Liver (tissue), 9 donors: ENCODE measurements around the gene RIC8B. TPM values are rescaled to one million over a fixed set of nuclear protein-coding genes. Genes with fewer than 3 reads are reported as not detected.

Experiments used
- DNase-seq: peaks from one replicate; pipeline ENCODE4 v3.0.0-alpha.2; 2017; ENCODE audit warnings: low spot score
- H3K27ac ChIP-seq, 2 donors: one replicate each; pipeline ENCODE4 v1.7.0; 2013; ENCODE audit warnings: inconsistent platforms in 2 of 2, low read length in 2 of 2, control low read depth in 1 of 2, low read depth in 1 of 2, mild to moderate bottlenecking in 1 of 2
- H3K27me3 ChIP-seq, 4 donors: one replicate each; pipeline versions ENCODE4 v1.6.1 to v1.7.0; 2013; ENCODE audit warnings: low read length in 3 of 4, inconsistent platforms in 1 of 4, mild to moderate bottlenecking in 1 of 4, moderate library complexity in 1 of 4; ENCODE audit not compliant: control insufficient read depth in 4 of 4, insufficient read depth in 4 of 4
- H3K36me3 ChIP-seq, 4 donors: one replicate each; pipeline versions ENCODE4 v1.6.1 to v1.7.0; 2013; ENCODE audit warnings: low read length in 3 of 4, mild to moderate bottlenecking in 3 of 4, low read depth in 1 of 4, moderate library complexity in 1 of 4; ENCODE audit not compliant: control insufficient read depth in 4 of 4, insufficient read depth in 3 of 4
- H3K4me1 ChIP-seq, 4 donors: one replicate each; pipeline versions ENCODE4 v1.6.1 to v1.7.0; 2013; ENCODE audit warnings: low read length in 3 of 4, mild to moderate bottlenecking in 3 of 4, moderate library complexity in 1 of 4; ENCODE audit not compliant: control insufficient read depth in 4 of 4, insufficient read depth in 4 of 4
- H3K4me3 ChIP-seq, 3 donors: one replicate each; pipeline versions ENCODE4 v1.6.1 to v1.7.0; 2013; ENCODE audit warnings: low read length in 3 of 3, control low read depth in 1 of 3, low read depth in 1 of 3, mild to moderate bottlenecking in 1 of 3
- H3K9ac ChIP-seq, 2 donors: one replicate each; pipeline ENCODE4 v1.7.0; 2013; ENCODE audit warnings: low read length in 2 of 2, mild to moderate bottlenecking in 2 of 2, moderate library complexity in 2 of 2, control low read depth in 1 of 2, low read depth in 1 of 2
- H3K9me3 ChIP-seq, 4 donors: one replicate each; pipeline versions ENCODE4 v1.6.1 to v1.7.0; 2013; ENCODE audit warnings: low read length in 3 of 4; ENCODE audit not compliant: control insufficient read depth in 4 of 4
- EGR1 ChIP-seq, 2 donors: IDR thresholded peaks; 2 replicates each; pipeline ENCODE4 v1.6.1; 2016 to 2018; ENCODE audit warnings: antibody characterized with exemption in 2 of 2, low read depth in 2 of 2
- FOXA1 ChIP-seq: IDR thresholded peaks from 2 replicates; pipeline ENCODE4 v1.6.1; 2016; ENCODE audit warnings: antibody characterized with exemption
- FOXA2 ChIP-seq: IDR thresholded peaks from 2 replicates; pipeline ENCODE4 v1.6.1; 2016; ENCODE audit warnings: antibody characterized with exemption
- GABPA ChIP-seq, 2 donors: IDR thresholded peaks in 1 of 2; conservative IDR thresholded peaks in 1 of 2; 2 replicates each; pipeline ENCODE4 v1.6.1; 2016; ENCODE audit warnings: antibody characterized with exemption in 2 of 2, mild to moderate bottlenecking in 1 of 2, moderate library complexity in 1 of 2
- HNF4A ChIP-seq, 2 donors: conservative IDR thresholded peaks; 2 replicates each; pipeline ENCODE4 v1.6.1; 2016; ENCODE audit warnings: antibody characterized with exemption in 2 of 2, mild to moderate bottlenecking in 2 of 2
- HNF4G ChIP-seq: IDR thresholded peaks from 2 replicates; pipeline ENCODE4 v1.6.1; 2016; ENCODE audit warnings: antibody characterized with exemption
- JUND ChIP-seq, 2 donors: IDR thresholded peaks; 2 replicates each; pipeline ENCODE4 v1.6.1; 2016; ENCODE audit warnings: antibody characterized with exemption in 2 of 2
- NR2F2 ChIP-seq: IDR thresholded peaks from 2 replicates; pipeline ENCODE4 v1.6.1; 2016; ENCODE audit warnings: antibody characterized with exemption
- RAD21 ChIP-seq, 2 donors: IDR thresholded peaks; 2 replicates each; pipeline ENCODE4 v1.6.1; 2016; ENCODE audit warnings: antibody characterized with exemption in 2 of 2, mild to moderate bottlenecking in 2 of 2
- REST ChIP-seq: IDR thresholded peaks from 2 replicates; pipeline ENCODE4 v1.6.1; 2016; ENCODE audit warnings: antibody characterized with exemption, mild to moderate bottlenecking
- RXRA ChIP-seq, 2 donors: IDR thresholded peaks; 2 replicates each; pipeline ENCODE4 v1.6.1; 2017 to 2018; ENCODE audit warnings: antibody characterized with exemption in 2 of 2, mild to moderate bottlenecking in 1 of 2
- SP1 ChIP-seq: IDR thresholded peaks from 2 replicates; pipeline ENCODE4 v1.6.1; 2018; ENCODE audit warnings: antibody characterized with exemption, mild to moderate bottlenecking
- TAF1 ChIP-seq: conservative IDR thresholded peaks from 2 replicates; pipeline ENCODE4 v1.6.1; 2016; ENCODE audit warnings: antibody characterized with exemption, mild to moderate bottlenecking
- YY1 ChIP-seq: IDR thresholded peaks from 2 replicates; pipeline ENCODE4 v1.6.1; 2016; ENCODE audit warnings: antibody characterized with exemption, mild to moderate bottlenecking
- WGBS: extraction: QIAGEN DNeasy Blood & Tissue Kit; methylation state at CpG from one replicate; pipeline ENCODE4 v1.1.7; 2013; 5-methylcytosine and 5-hydroxymethylcytosine counted together
- polyA plus RNA-seq, 2 donors: library from polyadenylated mRNA; stranded (reverse) in 1 of 2; unstranded in 1 of 2; fragments of 200-250 nt in 1 of 2; fragments of >200 nt in 1 of 2; fragmentation: Nextera tagmentation in 1 of 2; extraction: Ambion mirVana in 1 of 2; gene quantifications; one replicate each; pipeline versions ENCODE4 v1.2.1 to v1.2.3, GENCODE V29; 2013 to 2015
- total RNA-seq, 2 donors: library from RNA; depleted of rRNA; stranded (reverse); fragments of >200 nt; gene quantifications; one replicate each; pipeline ENCODE4 v1.2.3, GENCODE V29; 2014
- TF ChIP-seq, protein P1 (sequence below): fragments of 150-350 bp; IDR thresholded peaks from 2 replicates; pipeline ENCODE4 v1.5.1; 2017; ENCODE audit warnings: improper control_type of control experiment, low read depth, low read length; ENCODE audit not compliant: missing input control
- TF ChIP-seq, protein P2 (sequence below): IDR thresholded peaks from 2 replicates; pipeline ENCODE4 v1.6.1; 2016; ENCODE audit warnings: antibody characterized with exemption
- TF ChIP-seq, protein P3 (sequence below): IDR thresholded peaks from 2 replicates; pipeline ENCODE4 v1.6.1; 2016; ENCODE audit warnings: antibody characterized with exemption
- TF ChIP-seq, protein P4 (sequence below): IDR thresholded peaks from 2 replicates; pipeline ENCODE4 v1.6.1; 2016; ENCODE audit warnings: antibody characterized with exemption
- donor health status: healthy.
- donor health status: healthy.
- donor health status: healthy.
- donor health status: healthy.
- donor health status: healthy.

RIC8B gene
- total and polyA plus RNA-seq, 4 donors = 2.7 to 15.1 (median 4.2) TPM

GRCh38 chr12:106750524-106750923, 24.0 kb upstream of the RIC8B start (continued):
- TF ChIP-seq NR2F2 (no peak), YY1 (no peak)
- TF ChIP-seq, protein P1, sequence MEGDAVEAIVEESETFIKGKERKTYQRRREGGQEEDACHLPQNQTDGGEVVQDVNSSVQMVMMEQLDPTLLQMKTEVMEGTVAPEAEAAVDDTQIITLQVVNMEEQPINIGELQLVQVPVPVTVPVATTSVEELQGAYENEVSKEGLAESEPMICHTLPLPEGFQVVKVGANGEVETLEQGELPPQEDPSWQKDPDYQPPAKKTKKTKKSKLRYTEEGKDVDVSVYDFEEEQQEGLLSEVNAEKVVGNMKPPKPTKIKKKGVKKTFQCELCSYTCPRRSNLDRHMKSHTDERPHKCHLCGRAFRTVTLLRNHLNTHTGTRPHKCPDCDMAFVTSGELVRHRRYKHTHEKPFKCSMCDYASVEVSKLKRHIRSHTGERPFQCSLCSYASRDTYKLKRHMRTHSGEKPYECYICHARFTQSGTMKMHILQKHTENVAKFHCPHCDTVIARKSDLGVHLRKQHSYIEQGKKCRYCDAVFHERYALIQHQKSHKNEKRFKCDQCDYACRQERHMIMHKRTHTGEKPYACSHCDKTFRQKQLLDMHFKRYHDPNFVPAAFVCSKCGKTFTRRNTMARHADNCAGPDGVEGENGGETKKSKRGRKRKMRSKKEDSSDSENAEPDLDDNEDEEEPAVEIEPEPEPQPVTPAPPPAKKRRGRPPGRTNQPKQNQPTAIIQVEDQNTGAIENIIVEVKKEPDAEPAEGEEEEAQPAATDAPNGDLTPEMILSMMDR = no peak

DNA sequence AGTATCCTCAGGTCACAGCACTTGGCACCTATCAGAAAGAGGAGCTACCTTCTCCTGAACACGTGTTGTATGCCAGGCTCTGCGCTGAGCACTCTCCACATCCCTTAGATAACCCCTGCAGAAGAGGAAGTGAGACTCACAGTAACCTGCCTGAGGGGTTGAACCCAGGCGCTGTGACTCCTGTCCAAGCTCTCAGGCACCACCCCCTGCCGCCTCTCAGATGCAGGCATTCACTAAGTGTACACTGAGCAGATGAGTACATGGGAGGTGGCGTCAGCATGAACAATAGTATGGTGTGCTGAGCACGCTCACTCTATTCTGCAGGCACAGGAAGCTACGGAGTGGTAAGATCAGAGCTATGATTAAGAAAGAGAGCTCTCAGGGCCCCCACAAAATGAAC, 21.0 kb upstream of the RIC8B start:
- Histone ChIP-seq H3K4me3 (no peak overlapping the region), H3K27ac (no peak overlapping the region), H3K27me3 (no peaks in the 10 kb centered on the region), H3K4me1 (peaks cover 0 to 3% (median under 1%) of the 10 kb centered on the region in 4 donors), H3K9ac (no peak overlapping the region), H3K36me3 (no peaks in the 10 kb centered on the region), H3K9me3 (no peaks in the 10 kb centered on the region)
- TF ChIP-seq JUND (IDR thresholded peaks at IDR 0.05) = no peak
- no peak for TF ChIP-seq FOXA1
- TF ChIP-seq, protein P2, sequence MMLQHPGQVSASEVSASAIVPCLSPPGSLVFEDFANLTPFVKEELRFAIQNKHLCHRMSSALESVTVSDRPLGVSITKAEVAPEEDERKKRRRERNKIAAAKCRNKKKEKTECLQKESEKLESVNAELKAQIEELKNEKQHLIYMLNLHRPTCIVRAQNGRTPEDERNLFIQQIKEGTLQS = no peak
- no peak for TF ChIP-seq EGR1 (IDR thresholded peaks at IDR 0.05; ENCODE audit: low read depth in 2 of 2)
- no peak for TF ChIP-seq YY1
- TF ChIP-seq HNF4A (conservative IDR thresholded peaks at IDR 0.05) = no peak
- no peak for TF ChIP-seq NR2F2
- TF ChIP-seq, protein P3, sequence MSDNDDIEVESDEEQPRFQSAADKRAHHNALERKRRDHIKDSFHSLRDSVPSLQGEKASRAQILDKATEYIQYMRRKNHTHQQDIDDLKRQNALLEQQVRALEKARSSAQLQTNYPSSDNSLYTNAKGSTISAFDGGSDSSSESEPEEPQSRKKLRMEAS = no peak
- TF ChIP-seq TAF1 = no peak
- TF ChIP-seq REST = no peak
- no peak for TF ChIP-seq HNF4G
- TF ChIP-seq, protein P1 = no peak
- no peak for TF ChIP-seq SP1
- no peak for TF ChIP-seq GABPA (IDR thresholded peaks at IDR 0.05 in 1 of 2, conservative IDR thresholded peaks at IDR 0.05 in 1 of 2)
- no peak for TF ChIP-seq FOXA2
- no peak for TF ChIP-seq RXRA (IDR thresholded peaks at IDR 0.05)
- TF ChIP-seq RAD21 (IDR thresholded peaks at IDR 0.05) = no peak
- TF ChIP-seq, protein P4, sequence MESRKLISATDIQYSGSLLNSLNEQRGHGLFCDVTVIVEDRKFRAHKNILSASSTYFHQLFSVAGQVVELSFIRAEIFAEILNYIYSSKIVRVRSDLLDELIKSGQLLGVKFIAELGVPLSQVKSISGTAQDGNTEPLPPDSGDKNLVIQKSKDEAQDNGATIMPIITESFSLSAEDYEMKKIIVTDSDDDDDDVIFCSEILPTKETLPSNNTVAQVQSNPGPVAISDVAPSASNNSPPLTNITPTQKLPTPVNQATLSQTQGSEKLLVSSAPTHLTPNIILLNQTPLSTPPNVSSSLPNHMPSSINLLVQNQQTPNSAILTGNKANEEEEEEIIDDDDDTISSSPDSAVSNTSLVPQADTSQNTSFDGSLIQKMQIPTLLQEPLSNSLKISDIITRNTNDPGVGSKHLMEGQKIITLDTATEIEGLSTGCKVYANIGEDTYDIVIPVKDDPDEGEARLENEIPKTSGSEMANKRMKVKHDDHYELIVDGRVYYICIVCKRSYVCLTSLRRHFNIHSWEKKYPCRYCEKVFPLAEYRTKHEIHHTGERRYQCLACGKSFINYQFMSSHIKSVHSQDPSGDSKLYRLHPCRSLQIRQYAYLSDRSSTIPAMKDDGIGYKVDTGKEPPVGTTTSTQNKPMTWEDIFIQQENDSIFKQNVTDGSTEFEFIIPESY = no peak
- WGBS = 91% methylated on average over 7 of the region's 7 CpGs
- no peak for DNase-seq
